ENCODE data around the gene ZNF268.

The ZNF268 gene

GRCh38 chr12:133233006-133233405, 51.7 kb downstream of the ZNF268 start:
- DNase-seq (ENCODE audit: low spot score), result peak; percentile 6
- in situ Hi-C loops (cut with MboI; ENCODE audit: low sequenced_read_pairs, unreplicated experiment), result no loop called here
- TF ChIP-seq CTCF (IDR thresholded peaks at IDR 0.05; ENCODE audit: borderline replicate concordance, control extremely low read depth, extremely low read depth, insufficient read depth, missing control alignments), result no peak

GRCh38 chr12:133233993-133234564, 52.8 kb downstream of the ZNF268 start:
- DNase-seq (ENCODE audit: low spot score), result peak; percentile 15
- TF ChIP-seq CTCF (IDR thresholded peaks at IDR 0.05; ENCODE audit: borderline replicate concordance, control extremely low read depth, extremely low read depth, insufficient read depth, missing control alignments), result no peak
- in situ Hi-C loops (cut with MboI; ENCODE audit: low sequenced_read_pairs, unreplicated experiment), result no loop called here

- no peak for DNase-seq (ENCODE audit: low spot score)
- in situ Hi-C loops (cut with MboI; ENCODE audit: low sequenced_read_pairs, unreplicated experiment), result no loop called here
- no peak for TF ChIP-seq CTCF (IDR thresholded peaks at IDR 0.05; ENCODE audit: borderline replicate concordance, control extremely low read depth, extremely low read depth, insufficient read depth, missing control alignments)
Observed at GRCh38 chr12:133234971-133235370, 53.7 kb downstream of the ZNF268 start.

GRCh38 chr12:133235401-133236112, 54.3 kb downstream of the ZNF268 start, which contains the start of gene ANHX:
Gene ANHX, minus strand, starts transcription at chr12:133235877. Its CDS starts 1,521 bp downstream, at chr12:133234356.
- in situ Hi-C loops (cut with MboI; ENCODE audit: low sequenced_read_pairs, unreplicated experiment), result no loop called here
- peak; percentile 21 for DNase-seq (ENCODE audit: low spot score)
- no peak for TF ChIP-seq CTCF (IDR thresholded peaks at IDR 0.05; ENCODE audit: borderline replicate concordance, control extremely low read depth, extremely low read depth, insufficient read depth, missing control alignments)

- DNase-seq (ENCODE audit: low spot score), result peak; percentile 18
- in situ Hi-C loops (cut with MboI; ENCODE audit: low sequenced_read_pairs, unreplicated experiment), result no loop called here
- TF ChIP-seq CTCF (IDR thresholded peaks at IDR 0.05; ENCODE audit: borderline replicate concordance, control extremely low read depth, extremely low read depth, insufficient read depth, missing control alignments), result no peak
Observed at GRCh38 chr12:133236144-133236543, 54.8 kb downstream of the ZNF268 start.

GRCh38 chr12:133236556-133236955, 55.3 kb downstream of the ZNF268 start:
- no peak for TF ChIP-seq CTCF (IDR thresholded peaks at IDR 0.05; ENCODE audit: borderline replicate concordance, control extremely low read depth, extremely low read depth, insufficient read depth, missing control alignments)
- no peak for DNase-seq (ENCODE audit: low spot score)
- in situ Hi-C loops (cut with MboI; ENCODE audit: low sequenced_read_pairs, unreplicated experiment), result no loop called here

Measured in GM13976 (cell line).